ENCODE data around the gene KIF19. TPM values are rescaled to one million over a fixed set of nuclear protein-coding genes. Genes with fewer than 3 reads are reported as not detected.

The KIF19 gene
- total and polyA plus RNA-seq, 12 donors: 0.07 to 1.5 (median 0.27) TPM

DNA sequence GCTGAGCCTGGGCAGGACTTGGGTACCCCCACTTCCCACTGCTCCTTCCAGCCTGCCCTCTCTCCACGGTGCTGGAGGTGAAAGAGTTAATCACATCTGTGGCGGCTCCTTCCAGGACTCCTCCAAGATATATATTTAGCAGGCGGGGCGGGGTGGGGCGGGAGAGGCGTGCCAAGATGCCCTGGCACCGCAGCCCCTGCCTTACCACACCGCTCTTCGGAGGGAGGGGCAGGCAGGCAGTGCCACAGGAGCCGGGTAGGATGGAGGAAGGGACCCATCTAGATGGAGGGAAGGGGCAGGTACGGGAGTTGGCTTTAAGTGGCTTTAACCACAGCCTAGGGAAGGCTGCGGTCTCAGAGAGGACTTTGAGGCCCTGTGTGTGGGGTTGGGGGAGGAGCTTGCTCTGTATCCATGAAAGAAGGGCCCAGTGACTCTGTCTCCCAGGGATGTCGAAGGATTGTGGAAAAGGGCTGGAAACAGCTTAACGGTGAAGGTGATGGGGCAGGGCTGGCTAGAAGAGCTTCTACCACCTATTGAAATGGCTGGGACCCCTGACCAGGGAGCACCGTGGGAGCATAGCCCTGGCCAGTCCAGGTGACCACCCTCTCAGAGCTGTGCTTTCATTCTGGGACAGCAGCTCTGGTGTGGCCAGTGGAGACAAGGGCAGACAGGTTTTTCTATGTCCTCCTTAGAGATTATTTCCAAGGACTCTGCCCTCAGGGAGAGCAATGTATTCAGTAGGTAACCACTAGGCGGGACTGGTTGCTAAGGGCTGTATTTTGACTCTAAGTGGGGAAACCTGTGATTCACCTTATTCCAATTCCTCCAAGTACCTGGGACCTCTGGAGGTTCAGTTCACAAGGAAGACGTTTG, 54.3 kb downstream of the KIF19 start:
- no peak for DNase-seq
- Histone ChIP-seq H3K9me3 (no peaks in the 10 kb centered on the region), H3K27me3 (no peaks in the 10 kb centered on the region), H3K36me3 (no peaks in the 10 kb centered on the region), H3K4me1 (peaks cover 6 to 25% (median 14%) of the 10 kb centered on the region in 9 donors), H3K4me3 (peak overlapping the region in 5 of 10 donors; percentile 4 to 24 (median 20)), H3K27ac (peak overlapping the region in 5 of 10 donors; percentile 36 to 56 (median 45))
- intact Hi-C loops (cut with DNase I): loop anchor here in 3 of 10 donors (1.0 to 5.0 kb wide), 2 partner anchors 47 to 74 kb away; no protein-coding TSS in a partner anchor
- WGBS, 2 donors: 35 to 39% methylated on average over 17 of the region's 17 CpGs
- TF ChIP-seq, protein P1, sequence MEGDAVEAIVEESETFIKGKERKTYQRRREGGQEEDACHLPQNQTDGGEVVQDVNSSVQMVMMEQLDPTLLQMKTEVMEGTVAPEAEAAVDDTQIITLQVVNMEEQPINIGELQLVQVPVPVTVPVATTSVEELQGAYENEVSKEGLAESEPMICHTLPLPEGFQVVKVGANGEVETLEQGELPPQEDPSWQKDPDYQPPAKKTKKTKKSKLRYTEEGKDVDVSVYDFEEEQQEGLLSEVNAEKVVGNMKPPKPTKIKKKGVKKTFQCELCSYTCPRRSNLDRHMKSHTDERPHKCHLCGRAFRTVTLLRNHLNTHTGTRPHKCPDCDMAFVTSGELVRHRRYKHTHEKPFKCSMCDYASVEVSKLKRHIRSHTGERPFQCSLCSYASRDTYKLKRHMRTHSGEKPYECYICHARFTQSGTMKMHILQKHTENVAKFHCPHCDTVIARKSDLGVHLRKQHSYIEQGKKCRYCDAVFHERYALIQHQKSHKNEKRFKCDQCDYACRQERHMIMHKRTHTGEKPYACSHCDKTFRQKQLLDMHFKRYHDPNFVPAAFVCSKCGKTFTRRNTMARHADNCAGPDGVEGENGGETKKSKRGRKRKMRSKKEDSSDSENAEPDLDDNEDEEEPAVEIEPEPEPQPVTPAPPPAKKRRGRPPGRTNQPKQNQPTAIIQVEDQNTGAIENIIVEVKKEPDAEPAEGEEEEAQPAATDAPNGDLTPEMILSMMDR (IDR thresholded peaks at IDR 0.05): no peak
- ATAC-seq: peak; percentile 20 to 80 (median 38)

DNA sequence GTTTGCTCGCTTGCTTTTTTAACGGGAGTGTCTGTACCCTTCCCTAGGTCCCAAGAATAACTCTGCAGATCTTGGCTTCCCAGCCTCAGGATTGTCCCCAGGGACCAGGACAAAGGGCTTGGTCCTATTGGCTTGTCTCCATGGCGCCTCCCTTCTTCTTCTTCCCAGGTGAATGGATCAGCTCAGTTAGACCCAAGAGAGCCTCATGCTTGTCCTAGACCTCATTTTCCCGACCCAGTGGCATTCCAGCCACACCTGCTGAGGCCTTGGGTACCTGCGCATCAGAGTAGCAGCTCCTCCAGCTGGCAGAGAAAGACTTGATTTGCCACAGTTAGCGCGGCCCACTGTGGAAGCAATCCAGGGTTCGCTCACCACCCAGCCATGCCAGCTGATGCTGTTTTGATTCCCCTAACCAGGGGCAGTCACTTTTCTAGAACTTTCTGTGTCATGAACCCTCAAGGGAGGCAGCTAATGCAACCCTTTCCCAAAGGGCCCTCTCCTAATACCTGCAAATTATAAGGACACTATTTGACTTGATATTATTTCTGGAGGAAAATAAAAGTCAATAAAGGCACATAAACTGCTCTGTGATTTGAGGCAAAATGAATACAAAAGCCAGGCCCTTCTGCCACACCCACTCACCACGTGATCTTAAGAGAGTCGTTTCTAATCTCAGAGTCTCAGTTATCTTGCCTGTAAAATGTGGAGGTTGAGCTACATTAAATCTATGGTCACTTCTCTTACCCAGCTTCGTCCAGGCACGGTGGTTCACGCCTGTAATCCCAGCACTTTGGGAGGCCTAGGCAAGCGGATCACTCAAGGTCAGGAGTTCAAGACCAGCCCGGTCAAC, 55.2 kb downstream of the KIF19 start:
- DNase-seq (no peak), ATAC-seq (no peak)
- Histone ChIP-seq H3K4me1 (peaks cover 7 to 31% (median 18%) of the 10 kb centered on the region in 9 donors), H3K4me3 (no peak overlapping the region), H3K27ac (peak overlapping the region in 2 of 10 donors; percentile 30 to 45), H3K9me3 (no peaks in the 10 kb centered on the region), H3K36me3 (no peaks in the 10 kb centered on the region), H3K27me3 (no peaks in the 10 kb centered on the region)
- TF ChIP-seq, protein P1 (IDR thresholded peaks at IDR 0.05): no peak
- intact Hi-C loops (cut with DNase I): loop anchor here in 3 of 10 donors (1.0 to 5.0 kb wide), 2 partner anchors 46 to 73 kb away; no protein-coding TSS in a partner anchor
- 79 to 82% methylated on average over 15 of the region's 15 CpGs for WGBS, 2 donors

DNA sequence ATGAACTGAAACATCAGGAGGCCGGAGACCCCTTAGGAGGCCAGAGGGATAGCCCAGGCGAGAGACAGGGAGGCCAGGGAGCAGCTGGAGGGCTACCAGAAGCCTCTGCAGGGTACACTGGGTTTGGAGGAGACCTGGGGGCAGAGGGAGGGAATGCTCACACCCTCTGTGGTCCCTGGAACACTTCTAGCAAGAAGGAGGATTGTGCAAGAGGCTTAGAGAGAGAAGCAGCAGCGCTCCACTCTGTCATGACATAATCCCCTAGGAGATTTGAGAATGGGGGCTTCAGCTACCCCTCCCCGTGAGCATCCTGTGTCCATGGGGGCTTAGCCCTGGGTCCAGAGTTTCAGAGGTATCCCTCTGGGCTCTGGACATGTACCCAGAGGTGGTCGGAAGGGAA, 57.1 kb downstream of the KIF19 start:
- Histone ChIP-seq H3K4me3 (no peak overlapping the region), H3K36me3 (no peaks in the 10 kb centered on the region), H3K27me3 (no peaks in the 10 kb centered on the region), H3K9me3 (no peaks in the 10 kb centered on the region), H3K27ac (no peak overlapping the region), H3K4me1 (peaks cover 13 to 42% (median 29%) of the 10 kb centered on the region in 9 donors)
- intact Hi-C loops (cut with DNase I): loop anchor here in 2 of 10 donors (5.0 kb wide), 1 partner anchor 44 kb away; no protein-coding TSS in a partner anchor
- ATAC-seq (no peak), DNase-seq (no peak)
- TF ChIP-seq, protein P1 (IDR thresholded peaks at IDR 0.05): no peak
- WGBS, 2 donors: 88 to 93% methylated on average over 5 of the region's 5 CpGs

DNA sequence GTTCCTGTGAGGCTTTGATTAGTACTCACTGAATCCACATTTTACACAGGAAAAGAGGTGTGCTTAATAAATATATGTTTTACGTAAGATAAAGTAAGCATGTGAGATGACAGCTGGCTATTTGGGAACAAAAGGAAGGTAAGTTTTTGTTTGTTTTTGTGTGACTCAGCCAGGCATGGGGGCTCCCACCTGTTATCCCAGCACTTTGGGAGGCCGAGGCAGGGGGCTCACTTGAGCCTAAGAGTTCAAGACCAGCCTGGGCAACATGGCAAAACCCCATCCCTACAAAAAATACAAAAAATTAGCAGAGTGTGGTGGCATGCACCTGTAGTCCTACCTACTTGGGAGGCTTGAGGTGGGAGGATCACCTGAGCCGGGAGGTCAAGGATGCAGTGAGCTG, 59.2 kb downstream of the KIF19 start:
- H3K9me3 ChIP-seq: no peaks in the 10 kb centered on the region
- intact Hi-C loops (cut with DNase I): loop anchor here in 1 of 10 donors (5.0 kb wide), 1 partner anchor 37 kb away; no protein-coding TSS in a partner anchor
- no peaks in the 10 kb centered on the region for H3K27me3 ChIP-seq
- no peak for DNase-seq
- TF ChIP-seq, protein P1 (IDR thresholded peaks at IDR 0.05): no peak
- no peak overlapping the region for H3K4me3 ChIP-seq
- no peak for ATAC-seq
- H3K27ac ChIP-seq: no peak overlapping the region
- peaks cover 7 to 29% (median 18%) of the 10 kb centered on the region in 9 donors for H3K4me1 ChIP-seq
- no peaks in the 10 kb centered on the region for H3K36me3 ChIP-seq
- 88 to 93% methylated on average over 3 of the region's 3 CpGs for WGBS, 2 donors
